Mesenteric fat pad (tissue), 1 donor: Measurements from ENCODE around the gene CTDSPL. TPM values are rescaled to one million over a fixed set of nuclear protein-coding genes. Genes with fewer than 3 reads are reported as not detected.

Experiments used
- DNase-seq: peaks from one replicate; pipeline ENCODE4 v3.0.0-alpha.2; 2020; ENCODE audit warnings: low spot score
- total RNA-seq: library from RNA; stranded (reverse); fragmentation: NEBNext Ultra II Directional; extraction: Animal tissue kit (Norgen Biotek cat#: 25700); gene quantifications from one replicate; pipeline ENCODE4 v1.2.1, GENCODE V29; 2021
- donor health status: DM: yes; HTN: yes; CAD: no.

The CTDSPL gene
- total RNA-seq, 1 donor from 2014 or later = 19.0 TPM

- peak; percentile 47 for DNase-seq
Observed at GRCh38 chr3:37852771-37853170, 8.9 kb upstream of the CTDSPL start.

- DNase-seq = peak; percentile 76
Observed at GRCh38 chr3:37853691-37854413, 7.8 kb upstream of the CTDSPL start.

DNA sequence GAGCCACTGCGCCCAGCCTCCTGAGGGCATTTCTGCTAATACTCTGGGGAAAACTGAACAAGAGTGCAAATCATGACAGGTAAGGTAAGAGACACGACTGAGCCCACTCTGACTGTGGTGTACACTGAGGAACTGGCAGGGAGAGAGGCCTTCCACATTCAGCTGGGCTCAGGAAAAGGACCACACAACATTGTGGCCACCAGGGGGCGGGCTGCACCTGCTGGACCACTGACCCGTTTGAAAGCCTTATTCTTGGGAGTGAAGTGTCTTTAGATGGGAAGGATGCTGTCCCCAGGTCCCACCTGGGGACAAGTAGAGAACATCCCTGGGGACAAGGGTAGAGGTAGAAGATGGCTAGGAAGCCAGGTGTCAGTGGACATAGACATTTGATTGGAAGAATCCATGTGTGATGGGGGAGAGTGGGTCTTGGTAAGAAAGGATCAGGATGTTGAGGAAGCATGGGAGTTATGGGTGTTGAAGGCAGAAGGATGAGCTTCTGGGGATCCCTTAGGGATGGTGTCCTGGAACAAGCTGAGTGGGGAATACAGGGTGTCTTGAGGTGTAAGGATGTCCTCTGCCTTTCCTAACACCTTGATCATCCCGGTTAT, 6.2 kb upstream of the CTDSPL start:
- DNase-seq = peak; percentile 93

DNA sequence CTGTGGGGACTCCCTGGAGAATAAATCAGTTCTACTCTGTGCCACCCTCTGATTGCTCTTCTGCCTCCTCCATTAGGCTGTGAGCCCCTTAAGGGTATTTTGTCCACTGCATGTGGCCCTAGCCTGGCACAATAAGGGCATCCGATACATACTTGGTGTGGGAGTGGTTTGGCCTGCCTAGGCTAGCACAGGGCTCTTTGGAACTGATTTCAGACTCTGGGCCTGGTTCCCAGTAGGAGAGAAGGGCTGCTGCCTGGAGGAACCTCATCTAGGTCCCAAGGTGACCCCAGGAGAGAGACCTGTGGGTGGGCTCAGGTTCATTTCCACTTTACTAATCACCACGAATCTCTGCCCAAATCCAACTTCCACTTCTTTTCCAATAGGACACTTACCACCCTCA, 5.3 kb upstream of the CTDSPL start:
- DNase-seq = no peak

- no peak for DNase-seq
Observed at GRCh38 chr3:37858742-37859141, 2.9 kb upstream of the CTDSPL start.

- DNase-seq = no peak
Observed at GRCh38 chr3:37859354-37859753, 2.3 kb upstream of the CTDSPL start.

GRCh38 chr3:37859908-37860199, 1.8 kb upstream of the CTDSPL start:
- no peak for DNase-seq

GRCh38 chr3:37862219-37862902, 681 bp downstream of the CTDSPL start:
- no peak for DNase-seq

DNA sequence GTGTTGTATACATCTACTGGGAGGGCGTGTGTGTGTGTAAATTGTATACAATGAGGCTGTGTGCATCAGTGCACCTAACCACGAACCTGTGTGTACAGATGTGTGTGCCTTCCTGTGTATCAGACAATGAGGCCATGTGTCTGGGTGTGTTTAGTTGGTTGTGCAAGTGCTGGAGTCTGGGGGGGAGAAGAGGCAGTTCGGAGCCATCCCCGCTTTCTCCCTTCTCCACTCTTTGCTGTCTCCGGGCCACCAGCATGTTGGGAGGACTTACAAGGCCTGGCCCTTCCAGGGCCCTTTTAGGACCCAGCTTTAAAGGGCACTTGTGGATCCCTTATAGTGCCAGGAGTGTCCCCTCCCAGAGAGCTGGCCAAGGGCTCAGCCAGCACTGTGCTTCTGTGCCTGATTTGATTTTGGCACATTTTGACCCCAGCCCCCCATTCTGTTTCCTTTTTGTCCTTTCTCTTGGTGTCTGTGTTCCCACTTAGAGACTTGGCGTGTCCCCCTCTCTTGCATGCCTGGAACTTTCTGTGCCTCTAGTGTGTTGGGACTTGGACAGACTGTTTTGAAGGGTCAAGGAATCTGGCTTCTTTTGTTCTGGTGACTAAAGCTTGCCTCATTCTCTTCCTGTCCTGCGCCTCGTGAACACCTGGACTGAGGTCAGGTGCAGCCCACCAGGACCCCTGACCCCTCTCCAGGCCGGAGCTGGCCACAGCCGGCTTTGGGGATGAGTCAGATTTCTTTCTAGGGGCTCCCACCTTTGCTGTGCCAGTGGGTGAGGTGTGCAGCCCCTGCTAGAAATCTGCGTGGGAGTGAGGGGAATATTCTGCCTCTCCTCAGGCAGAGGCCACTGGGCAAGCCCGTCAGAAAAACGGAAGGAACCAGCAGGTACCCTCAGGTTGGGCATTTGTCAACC, 1.5 kb downstream of the CTDSPL start:
- no peak for DNase-seq

- DNase-seq = no peak
Observed at GRCh38 chr3:37863949-37864822, 2.5 kb downstream of the CTDSPL start.

DNA sequence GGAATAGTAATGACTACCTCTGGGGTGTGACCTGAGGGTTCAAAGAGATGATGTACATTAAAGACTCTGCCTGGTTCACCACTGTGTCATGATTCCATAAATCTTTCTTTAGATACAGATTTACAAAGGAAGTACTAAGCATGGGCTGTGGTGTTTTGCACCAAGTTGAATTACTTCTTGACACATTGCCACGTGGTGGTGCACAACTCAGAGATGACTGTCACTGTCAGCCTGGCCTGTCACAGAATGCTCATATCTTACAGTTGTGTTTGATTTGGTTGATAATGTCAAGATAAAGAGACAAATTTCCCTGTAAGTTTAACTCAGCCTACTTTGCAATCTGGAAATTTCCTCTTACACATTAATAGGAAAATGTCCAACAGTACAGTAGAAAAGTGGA, 3.2 kb downstream of the CTDSPL start:
- DNase-seq = no peak

GRCh38 chr3:37867144-37867543, 5.5 kb downstream of the CTDSPL start:
- DNase-seq = no peak

GRCh38 chr3:37871858-37872257, 10.2 kb downstream of the CTDSPL start:
- DNase-seq = no peak

GRCh38 chr3:37872413-37873160, 10.9 kb downstream of the CTDSPL start:
- DNase-seq = no peak

- no peak for DNase-seq
Observed at GRCh38 chr3:37876279-37876678, 14.6 kb downstream of the CTDSPL start.

- no peak for DNase-seq
Observed at GRCh38 chr3:37882711-37883110, 21.0 kb downstream of the CTDSPL start.

DNA sequence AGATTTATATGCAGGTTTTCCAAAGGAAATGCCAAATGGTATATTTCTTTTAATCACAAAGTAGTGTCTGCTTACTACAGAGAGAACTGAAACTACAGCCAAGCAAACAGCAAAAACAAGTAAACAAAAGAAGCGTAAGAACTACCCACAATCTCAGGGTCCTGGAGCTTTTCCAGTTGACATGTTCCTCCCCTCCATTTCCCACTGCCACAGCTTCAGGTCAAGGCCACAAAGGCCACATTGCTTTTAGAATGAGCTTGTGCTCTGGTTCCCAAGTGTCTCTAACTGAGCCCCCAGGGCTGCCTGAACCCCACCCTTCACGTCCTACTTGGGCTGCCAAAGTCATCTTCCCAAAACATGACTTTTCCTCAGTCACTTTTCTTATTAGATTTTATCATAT, 24.1 kb downstream of the CTDSPL start:
- DNase-seq = no peak

DNA sequence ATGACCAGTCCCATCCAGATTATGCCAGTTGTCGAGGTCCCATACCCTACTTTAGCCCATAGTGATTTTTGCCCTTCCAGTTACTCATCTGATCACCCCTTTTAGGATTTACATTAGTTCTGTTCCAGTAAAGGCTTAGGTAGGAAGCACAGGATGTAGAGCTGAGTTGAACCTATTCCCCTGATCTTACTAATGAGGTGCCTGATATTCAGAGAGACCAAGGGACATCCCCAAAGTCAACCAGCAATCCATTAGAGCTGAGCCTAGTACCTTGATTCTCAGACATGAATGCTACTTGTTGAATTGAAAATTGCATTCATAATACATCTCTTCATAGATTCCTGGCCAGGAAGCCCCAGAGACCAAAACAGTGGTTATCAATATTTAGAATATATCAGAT, 24.7 kb downstream of the CTDSPL start:
- DNase-seq = no peak

GRCh38 chr3:37887062-37887461, 25.4 kb downstream of the CTDSPL start:
- DNase-seq = no peak

DNA sequence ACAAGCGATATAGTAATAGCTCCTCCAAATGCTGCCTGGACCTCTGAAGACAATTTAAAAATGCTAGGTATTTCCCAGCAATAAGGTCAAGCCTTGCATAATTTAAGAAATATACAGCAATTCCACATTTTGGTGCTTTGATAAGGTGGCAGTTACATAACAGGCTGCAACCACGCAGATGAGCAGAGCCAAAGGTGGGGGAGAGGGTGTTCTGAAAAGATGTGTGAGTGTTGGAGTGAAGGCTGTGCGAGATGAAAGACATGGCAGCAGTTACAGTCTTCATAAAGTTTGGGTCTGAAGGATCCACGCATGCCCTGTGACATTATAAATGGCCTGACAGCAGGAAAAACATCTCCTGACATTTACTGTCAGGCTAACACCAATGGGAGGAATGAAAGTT, 26.1 kb downstream of the CTDSPL start:
- no peak for DNase-seq
